NCI-H446 (cell line): ENCODE data around the gene GRM6.

ENCODE experiments used
- DNase-seq, 2 experiments: peaks; one replicate each; lab custom pipeline; 2025; lab: John Stamatoyannopoulos, UW

GRM6 gene

GRCh38 chr5:178984145-178985072, 10.7 kb downstream of the GRM6 start:
- no peak for DNase-seq

DNA sequence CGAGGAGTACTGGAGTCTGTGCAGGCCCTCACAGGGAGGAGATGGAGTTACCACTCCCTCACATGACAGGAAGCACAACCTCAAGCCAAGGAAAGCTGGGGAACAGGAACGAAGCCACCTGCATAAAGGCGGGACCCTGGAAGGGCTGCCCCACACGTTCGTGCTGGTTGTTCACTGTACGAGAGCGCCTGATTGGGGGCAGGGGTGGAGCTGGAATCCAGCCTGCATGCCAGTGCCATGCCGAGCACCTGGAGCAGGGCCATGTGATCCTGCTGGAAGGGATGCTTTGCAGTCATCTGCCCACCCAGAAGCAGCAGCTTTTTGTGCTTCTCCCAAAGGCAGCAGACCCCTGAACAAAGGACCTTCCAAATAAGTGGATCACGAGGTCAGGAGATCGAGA, 11.4 kb downstream of the GRM6 start:
- DNase-seq = no peak

DNA sequence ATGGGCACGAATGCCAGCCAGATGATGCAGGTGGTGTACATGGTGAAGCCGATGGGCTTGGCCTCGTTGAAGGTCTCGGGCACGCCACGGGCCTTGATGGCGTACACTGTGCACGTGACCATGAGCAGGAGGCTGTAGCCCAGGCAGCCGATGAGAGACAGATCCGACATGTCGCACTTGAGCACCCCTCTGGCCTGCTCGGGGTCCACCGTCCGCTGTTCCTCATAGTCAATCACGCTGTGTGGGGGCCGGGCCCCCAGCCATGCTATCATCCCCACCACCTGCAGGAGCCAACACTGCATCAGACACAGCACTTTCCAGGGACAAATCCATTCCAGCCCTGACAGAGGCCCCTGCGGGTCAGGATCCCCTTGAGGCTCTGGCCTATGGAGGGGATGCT, 12.2 kb downstream of the GRM6 start:
- DNase-seq = no peak

DNA sequence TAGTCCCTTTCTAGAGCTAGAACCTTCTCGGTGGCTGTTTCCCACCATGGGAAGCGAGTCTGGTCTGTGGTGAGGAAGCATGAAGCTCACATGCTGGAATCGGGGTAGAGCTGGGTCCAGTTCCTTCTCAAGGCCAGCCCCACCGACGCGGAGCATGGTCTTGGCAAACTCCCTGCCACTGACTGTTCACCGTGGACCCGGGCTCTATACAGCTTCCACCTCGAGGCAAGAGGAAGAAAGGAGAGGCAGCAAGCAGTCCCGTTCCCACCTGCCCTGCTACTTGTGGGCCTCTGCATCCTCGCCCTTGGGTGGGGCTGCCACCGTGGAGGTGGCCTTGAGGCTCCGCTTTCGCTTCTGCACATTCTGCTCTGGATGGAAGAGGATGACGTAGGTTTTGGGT, 13.7 kb downstream of the GRM6 start:
- no peak for DNase-seq

- DNase-seq = no peak
Measured at GRCh38 chr5:178965465-178966055, 29.6 kb downstream of the GRM6 start.

DNA sequence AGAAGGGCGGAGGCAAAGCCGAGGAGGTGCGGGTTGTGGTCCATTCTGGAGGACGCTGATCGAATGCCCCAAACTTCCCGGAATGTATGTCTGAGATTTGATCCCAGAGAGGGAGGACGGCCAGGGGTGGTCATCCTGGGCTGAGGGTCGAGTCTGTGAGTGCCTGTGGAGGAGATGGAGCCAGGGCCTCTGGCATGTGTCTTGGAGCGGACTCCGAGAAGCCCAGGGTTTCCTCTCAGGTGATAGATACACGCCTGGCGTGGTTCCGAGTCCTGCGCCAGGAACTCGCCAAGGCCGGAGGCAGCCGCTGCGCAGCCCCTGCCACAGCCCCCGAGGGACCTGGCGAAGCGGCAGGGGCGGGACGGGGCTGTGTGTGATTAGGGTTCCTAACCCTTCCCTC, 53.8 kb downstream of the GRM6 start:
- DNase-seq = no peak

DNA sequence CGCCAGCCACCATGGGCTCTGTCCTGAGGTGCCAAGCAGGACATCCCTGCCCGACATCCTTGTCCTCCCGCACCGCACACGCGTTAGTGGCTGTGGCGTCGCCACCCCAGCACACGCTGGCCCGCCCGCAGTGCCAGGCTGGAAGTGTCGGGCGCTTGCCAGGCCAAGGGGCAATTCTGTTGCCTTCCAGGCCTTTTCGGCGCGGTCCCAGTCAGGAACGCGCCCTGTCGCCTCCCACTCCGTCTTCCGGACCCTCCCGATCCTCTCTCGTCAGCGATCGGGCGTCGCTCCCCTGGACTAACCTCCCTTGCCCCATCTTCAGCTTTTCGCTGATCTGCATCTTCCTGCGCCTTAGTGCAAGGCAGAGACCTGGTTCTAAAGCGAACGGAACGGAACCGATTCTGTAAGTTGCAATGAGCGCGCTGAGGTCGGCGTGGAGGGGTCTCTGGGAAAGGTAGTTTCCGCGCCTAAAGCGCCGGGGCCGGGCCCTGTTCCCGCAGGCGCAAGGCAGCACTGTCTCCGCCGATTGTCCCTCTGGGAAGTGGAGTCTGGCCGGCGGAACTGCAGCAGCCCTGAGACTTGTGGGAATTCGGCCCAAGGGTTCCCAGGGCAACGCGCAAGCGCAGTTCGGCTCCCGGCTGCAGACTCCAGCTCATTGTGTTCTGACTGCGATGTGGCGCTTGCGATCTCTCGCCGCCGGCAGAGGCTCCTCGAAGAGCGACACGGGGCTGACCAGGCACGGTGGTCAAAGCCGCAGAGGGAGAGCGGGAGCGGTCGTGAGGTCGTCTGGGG, 54.4 kb downstream of the GRM6 start, which contains the start of gene ZNF454:
ZNF454 (plus strand) TSS at position 630 of the 792 bp plus-strand sequence. CDS start 1,594 bp downstream, outside the sequence.
- DNase-seq = peak; percentile 5 to 55

DNA sequence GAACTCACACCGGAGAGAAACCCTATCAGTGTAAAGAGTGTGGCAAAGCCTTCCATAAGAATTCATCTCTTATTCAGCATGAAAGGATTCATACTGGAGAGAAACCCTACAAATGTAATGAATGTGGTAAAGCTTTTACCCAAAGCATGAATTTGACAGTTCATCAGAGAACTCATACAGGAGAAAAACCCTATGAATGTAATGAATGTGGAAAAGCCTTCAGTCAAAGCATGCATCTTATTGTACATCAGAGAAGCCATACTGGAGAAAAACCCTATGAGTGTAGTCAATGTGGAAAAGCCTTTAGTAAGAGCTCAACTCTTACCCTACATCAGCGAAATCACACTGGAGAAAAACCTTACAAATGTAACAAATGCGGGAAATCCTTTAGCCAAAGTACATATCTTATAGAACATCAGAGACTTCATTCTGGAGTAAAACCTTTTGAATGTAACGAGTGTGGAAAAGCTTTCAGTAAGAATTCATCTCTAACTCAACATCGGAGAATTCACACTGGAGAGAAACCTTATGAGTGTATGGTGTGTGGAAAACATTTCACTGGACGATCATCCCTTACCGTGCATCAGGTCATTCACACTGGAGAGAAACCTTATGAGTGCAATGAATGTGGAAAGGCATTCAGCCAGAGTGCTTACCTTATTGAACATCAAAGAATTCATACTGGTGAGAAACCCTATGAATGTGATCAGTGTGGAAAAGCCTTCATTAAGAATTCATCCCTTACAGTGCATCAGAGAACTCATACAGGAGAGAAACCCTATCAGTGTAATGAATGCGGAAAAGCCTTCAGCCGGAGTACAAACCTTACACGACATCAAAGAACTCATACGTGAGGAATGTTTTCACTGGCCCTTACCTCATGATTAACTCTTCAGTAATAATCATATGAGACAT, 63.0 kb downstream of the GRM6 start:
- DNase-seq = no peak
